Activated T-helper 17 cell treated with anti-CD3 and anti-CD28 coated beads, Interleukin-2, amount 50 U/mL, for 72 hours (primary cell): ENCODE data around the gene PKDREJ. TPM values are rescaled to one million over a fixed set of nuclear protein-coding genes. Genes with fewer than 3 reads are reported as not detected.
A peak's percentile ranks its signal among the peaks of the same experiment; 100 is the strongest.

Experiments
- ATAC-seq: fragments of 150-1000 bp; cut with Tn5 transposase; replicated peaks from 2 replicates; pipeline ENCODE4 v1.10.0; 2021; ENCODE audit warnings: mild to moderate bottlenecking, moderate library complexity
- H3K27ac Mint-ChIP-seq: one replicate; pipeline ENCODE4 v1.8.0; 2022; ENCODE audit warnings: mixed read lengths
- H3K27me3 Mint-ChIP-seq: one replicate; pipeline ENCODE4 v1.8.0; 2022; ENCODE audit warnings: mixed read lengths
- H3K36me3 Mint-ChIP-seq: one replicate; pipeline ENCODE4 v1.8.0; 2022; ENCODE audit warnings: low read depth, mild to moderate bottlenecking, mixed read lengths
- H3K4me1 Mint-ChIP-seq: one replicate; pipeline ENCODE4 v1.8.0; 2022; ENCODE audit warnings: mixed read lengths
- H3K4me3 Mint-ChIP-seq: one replicate; pipeline ENCODE4 v1.8.0; 2022; ENCODE audit warnings: mild to moderate bottlenecking, mixed read lengths
- H3K9me3 Mint-ChIP-seq: one replicate; pipeline ENCODE4 v1.8.0; 2022; ENCODE audit warnings: mixed read lengths
- total RNA-seq, 2 donors: library from RNA; stranded (reverse); gene quantifications; one replicate each; pipeline ENCODE4 v1.2.3, GENCODE V29; 2022

Gene PKDREJ
- total RNA-seq, 2 donors from 2014 or later: not detected

DNA sequence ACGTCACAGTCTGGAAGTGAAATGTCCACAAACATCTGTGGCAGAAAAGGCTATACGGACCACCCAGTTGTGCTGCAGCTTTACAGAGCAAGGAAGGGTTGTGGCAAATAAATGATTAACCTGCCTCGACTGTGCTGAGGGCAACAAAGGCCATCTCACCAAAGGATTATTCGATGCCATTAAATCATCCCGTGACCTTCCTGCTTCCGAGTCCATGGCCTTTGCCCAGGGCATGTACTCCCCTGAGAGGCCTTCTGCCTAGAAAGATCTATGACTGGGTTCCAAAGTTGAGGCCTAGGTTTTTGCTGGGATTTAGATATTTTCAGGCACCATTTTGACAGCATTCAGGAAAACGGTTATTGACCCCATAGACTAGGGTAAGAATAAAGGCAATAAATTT, 22.2 kb downstream of the PKDREJ start:
- H3K27ac Mint-ChIP-seq: no peak overlapping the region
- no peaks in the 10 kb centered on the region for H3K27me3 Mint-ChIP-seq
- H3K4me3 Mint-ChIP-seq: no peak overlapping the region
- peaks cover 4% of the 10 kb centered on the region for H3K4me1 Mint-ChIP-seq
- H3K36me3 Mint-ChIP-seq: peaks cover 17% of the 10 kb centered on the region
- ATAC-seq: no peak
- no peaks in the 10 kb centered on the region for H3K9me3 Mint-ChIP-seq

DNA sequence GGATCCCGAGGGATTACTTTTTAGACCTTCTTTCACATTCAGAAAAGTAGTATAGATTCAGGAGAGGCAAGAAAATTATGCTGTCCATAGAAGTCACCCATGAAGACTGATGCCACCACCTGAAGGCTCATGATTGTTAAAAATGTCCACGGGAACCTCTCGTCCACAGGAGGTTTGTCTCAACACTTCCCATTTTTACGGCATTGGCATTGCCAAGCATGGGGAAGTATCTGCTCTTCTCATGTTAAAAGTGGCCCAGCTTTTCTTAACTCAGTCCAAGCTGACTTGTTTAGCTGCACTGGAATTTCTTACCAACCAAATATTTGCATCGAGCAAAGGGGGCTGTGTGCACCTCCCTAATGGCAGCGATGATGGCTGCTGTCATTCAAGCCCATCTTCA, 22.6 kb downstream of the PKDREJ start:
- Mint-ChIP-seq H3K27ac (no peak overlapping the region), H3K4me1 (peaks cover 4% of the 10 kb centered on the region), H3K9me3 (no peaks in the 10 kb centered on the region), H3K27me3 (no peaks in the 10 kb centered on the region), H3K36me3 (peaks cover 17% of the 10 kb centered on the region), H3K4me3 (no peak overlapping the region)
- no peak for ATAC-seq

DNA sequence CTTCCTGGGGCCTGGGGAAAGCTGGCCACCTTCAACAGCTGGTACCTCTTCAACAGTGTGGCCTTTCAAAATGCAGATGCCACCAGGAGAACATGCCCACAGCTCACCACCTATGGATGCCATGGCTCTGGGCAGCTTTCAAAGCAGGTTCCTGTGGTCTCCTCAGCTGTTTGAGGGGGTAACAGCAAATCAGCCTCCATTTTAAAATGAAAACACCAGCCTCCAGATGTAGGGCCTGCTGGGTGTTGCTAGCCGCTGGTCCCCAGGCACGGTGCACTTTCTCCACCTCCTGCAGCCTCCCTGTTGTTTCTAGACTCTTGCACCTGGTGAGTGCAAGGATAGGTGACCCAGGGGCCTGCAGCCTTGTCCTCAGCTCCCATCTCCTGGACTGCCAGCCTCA, 23.1 kb downstream of the PKDREJ start:
- Mint-ChIP-seq H3K4me3 (no peak overlapping the region), H3K27ac (no peak overlapping the region), H3K9me3 (no peaks in the 10 kb centered on the region), H3K27me3 (no peaks in the 10 kb centered on the region), H3K4me1 (peaks cover 4% of the 10 kb centered on the region), H3K36me3 (peaks cover 21% of the 10 kb centered on the region)
- ATAC-seq: no peak

- H3K4me3 Mint-ChIP-seq: no peak overlapping the region
- no peaks in the 10 kb centered on the region for H3K9me3 Mint-ChIP-seq
- ATAC-seq: no peak
- peaks cover 4% of the 10 kb centered on the region for H3K4me1 Mint-ChIP-seq
- peaks cover 24% of the 10 kb centered on the region for H3K36me3 Mint-ChIP-seq
- H3K27ac Mint-ChIP-seq: no peak overlapping the region
- H3K27me3 Mint-ChIP-seq: no peaks in the 10 kb centered on the region
These were observed 23.7 kb downstream of the PKDREJ start for GRCh38 chr22:46239261-46240048.

- no peak for ATAC-seq
- no peak overlapping the region for H3K27ac Mint-ChIP-seq
- H3K4me3 Mint-ChIP-seq: no peak overlapping the region
- H3K9me3 Mint-ChIP-seq: no peaks in the 10 kb centered on the region
- peaks cover 19% of the 10 kb centered on the region for H3K36me3 Mint-ChIP-seq
- H3K4me1 Mint-ChIP-seq: peaks cover 4% of the 10 kb centered on the region
- H3K27me3 Mint-ChIP-seq: no peaks in the 10 kb centered on the region
These were observed 24.6 kb downstream of the PKDREJ start for GRCh38 chr22:46238541-46238940.

DNA sequence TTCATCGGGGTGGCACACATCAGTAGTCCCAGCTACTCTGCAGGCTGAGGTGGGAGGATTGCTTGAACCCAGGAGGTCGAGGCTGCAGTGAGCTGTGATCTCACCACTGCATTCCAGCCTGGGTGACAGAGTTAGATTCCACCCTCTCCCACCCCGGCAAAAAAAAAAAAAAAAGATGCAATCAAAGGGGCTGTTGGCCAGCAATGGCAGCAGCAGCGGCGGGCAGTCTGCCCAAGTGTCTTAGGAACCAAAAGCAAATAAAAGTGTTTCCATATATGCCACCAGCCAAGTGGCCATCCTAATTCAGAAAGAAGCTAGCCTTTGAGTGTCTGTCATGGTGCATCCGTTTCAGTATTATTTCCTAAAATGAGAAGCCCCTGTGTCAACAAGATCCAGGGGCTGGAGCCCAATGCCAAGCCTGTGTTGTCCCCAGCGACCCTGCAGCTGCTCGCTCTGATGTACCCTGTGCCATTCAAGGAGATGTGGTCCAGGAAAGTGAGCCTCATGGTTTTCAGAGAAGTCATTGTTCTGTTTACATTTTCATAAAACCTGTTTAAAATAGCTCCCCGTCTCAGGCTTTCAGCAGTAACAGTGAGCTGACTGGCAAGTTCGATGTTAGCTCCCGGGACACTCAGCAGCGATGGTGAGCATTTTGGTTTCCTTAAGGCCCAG, 25.6 kb downstream of the PKDREJ start:
- H3K4me3 Mint-ChIP-seq: no peak overlapping the region
- peaks cover 4% of the 10 kb centered on the region for H3K4me1 Mint-ChIP-seq
- peaks cover 13% of the 10 kb centered on the region for H3K36me3 Mint-ChIP-seq
- H3K9me3 Mint-ChIP-seq: no peaks in the 10 kb centered on the region
- H3K27me3 Mint-ChIP-seq: no peaks in the 10 kb centered on the region
- no peak overlapping the region for H3K27ac Mint-ChIP-seq
- no peak for ATAC-seq

GRCh38 chr22:46234969-46235368, 28.2 kb downstream of the PKDREJ start:
- no peaks in the 10 kb centered on the region for H3K27me3 Mint-ChIP-seq
- ATAC-seq: no peak

GRCh38 chr22:46233231-46233630, 29.9 kb downstream of the PKDREJ start:
- Mint-ChIP-seq H3K27me3 (no peaks in the 10 kb centered on the region), H3K4me3 (no peak overlapping the region), H3K27ac (no peak overlapping the region), H3K36me3 (peaks cover 21% of the 10 kb centered on the region), H3K4me1 (no peaks in the 10 kb centered on the region), H3K9me3 (no peaks in the 10 kb centered on the region)
- no peak for ATAC-seq

More at GRCh38 chr22:46234969-46235368, 28.2 kb downstream of the PKDREJ start:
- H3K27ac Mint-ChIP-seq: no peak overlapping the region
- H3K9me3 Mint-ChIP-seq: no peaks in the 10 kb centered on the region
- H3K4me3 Mint-ChIP-seq: no peak overlapping the region
- peaks cover 21% of the 10 kb centered on the region for H3K36me3 Mint-ChIP-seq
- H3K4me1 Mint-ChIP-seq: peaks cover 4% of the 10 kb centered on the region

- Mint-ChIP-seq H3K4me3 (no peak overlapping the region), H3K27me3 (no peaks in the 10 kb centered on the region), H3K9me3 (no peaks in the 10 kb centered on the region), H3K36me3 (peaks cover 15% of the 10 kb centered on the region), H3K27ac (no peak overlapping the region), H3K4me1 (no peaks in the 10 kb centered on the region)
- ATAC-seq: no peak
These were observed 32.8 kb downstream of the PKDREJ start for GRCh38 chr22:46230262-46230901.

DNA sequence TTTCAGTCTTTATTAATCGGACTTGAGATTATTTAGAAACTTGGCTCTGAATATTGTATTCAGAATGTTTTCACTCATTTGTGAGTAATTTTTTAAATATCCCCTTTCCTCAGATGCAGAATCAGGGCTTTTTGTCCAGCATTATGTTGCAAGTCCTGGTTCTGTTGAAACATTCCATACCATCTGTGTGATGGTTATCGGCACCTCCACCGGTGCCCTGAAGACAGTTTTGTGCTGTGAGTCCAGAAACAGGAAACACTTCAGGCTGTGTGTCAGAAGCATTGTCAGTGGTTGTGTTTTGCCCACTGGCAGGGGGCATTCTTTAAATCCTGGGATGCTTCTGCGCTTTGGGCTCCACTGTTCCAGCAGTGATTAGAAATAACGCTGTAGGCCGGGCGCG, 33.4 kb downstream of the PKDREJ start:
- no peak overlapping the region for H3K27ac Mint-ChIP-seq
- no peaks in the 10 kb centered on the region for H3K4me1 Mint-ChIP-seq
- H3K9me3 Mint-ChIP-seq: no peaks in the 10 kb centered on the region
- H3K27me3 Mint-ChIP-seq: no peaks in the 10 kb centered on the region
- H3K4me3 Mint-ChIP-seq: no peak overlapping the region
- no peak for ATAC-seq
- peaks cover 9% of the 10 kb centered on the region for H3K36me3 Mint-ChIP-seq

GRCh38 chr22:46226577-46226976, 36.6 kb downstream of the PKDREJ start:
- peaks cover 3% of the 10 kb centered on the region for H3K36me3 Mint-ChIP-seq
- no peak overlapping the region for H3K27ac Mint-ChIP-seq
- ATAC-seq: no peak
- H3K9me3 Mint-ChIP-seq: no peaks in the 10 kb centered on the region
- H3K4me3 Mint-ChIP-seq: no peak overlapping the region
- no peaks in the 10 kb centered on the region for H3K4me1 Mint-ChIP-seq
- no peaks in the 10 kb centered on the region for H3K27me3 Mint-ChIP-seq

DNA sequence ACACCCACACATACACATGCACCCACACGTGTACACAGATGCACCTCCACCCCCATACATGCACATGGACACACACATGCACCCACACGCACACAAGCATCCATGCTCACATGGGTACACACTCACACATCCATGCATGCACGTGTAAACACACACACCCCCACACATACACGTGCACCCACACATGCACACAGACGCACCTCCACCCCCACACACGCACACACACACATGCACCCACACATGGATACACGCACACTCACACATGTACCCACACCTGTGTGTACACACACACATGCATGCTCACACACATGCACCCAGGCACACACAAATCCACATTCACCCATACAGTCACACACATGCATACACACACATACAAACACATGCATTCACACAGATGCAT, 37.5 kb downstream of the PKDREJ start:
- no peaks in the 10 kb centered on the region for H3K27me3 Mint-ChIP-seq
- H3K36me3 Mint-ChIP-seq: peaks cover 10% of the 10 kb centered on the region
- peaks cover 5% of the 10 kb centered on the region for H3K4me1 Mint-ChIP-seq
- no peak overlapping the region for H3K4me3 Mint-ChIP-seq
- ATAC-seq: no peak
- no peaks in the 10 kb centered on the region for H3K9me3 Mint-ChIP-seq
- H3K27ac Mint-ChIP-seq: no peak overlapping the region

GRCh38 chr22:46224898-46225290, 38.2 kb downstream of the PKDREJ start:
- no peaks in the 10 kb centered on the region for H3K27me3 Mint-ChIP-seq
- peaks cover 5% of the 10 kb centered on the region for H3K4me1 Mint-ChIP-seq
- H3K4me3 Mint-ChIP-seq: no peak overlapping the region
- H3K27ac Mint-ChIP-seq: no peak overlapping the region
- H3K36me3 Mint-ChIP-seq: peaks cover 17% of the 10 kb centered on the region
- no peak for ATAC-seq
- no peaks in the 10 kb centered on the region for H3K9me3 Mint-ChIP-seq

DNA sequence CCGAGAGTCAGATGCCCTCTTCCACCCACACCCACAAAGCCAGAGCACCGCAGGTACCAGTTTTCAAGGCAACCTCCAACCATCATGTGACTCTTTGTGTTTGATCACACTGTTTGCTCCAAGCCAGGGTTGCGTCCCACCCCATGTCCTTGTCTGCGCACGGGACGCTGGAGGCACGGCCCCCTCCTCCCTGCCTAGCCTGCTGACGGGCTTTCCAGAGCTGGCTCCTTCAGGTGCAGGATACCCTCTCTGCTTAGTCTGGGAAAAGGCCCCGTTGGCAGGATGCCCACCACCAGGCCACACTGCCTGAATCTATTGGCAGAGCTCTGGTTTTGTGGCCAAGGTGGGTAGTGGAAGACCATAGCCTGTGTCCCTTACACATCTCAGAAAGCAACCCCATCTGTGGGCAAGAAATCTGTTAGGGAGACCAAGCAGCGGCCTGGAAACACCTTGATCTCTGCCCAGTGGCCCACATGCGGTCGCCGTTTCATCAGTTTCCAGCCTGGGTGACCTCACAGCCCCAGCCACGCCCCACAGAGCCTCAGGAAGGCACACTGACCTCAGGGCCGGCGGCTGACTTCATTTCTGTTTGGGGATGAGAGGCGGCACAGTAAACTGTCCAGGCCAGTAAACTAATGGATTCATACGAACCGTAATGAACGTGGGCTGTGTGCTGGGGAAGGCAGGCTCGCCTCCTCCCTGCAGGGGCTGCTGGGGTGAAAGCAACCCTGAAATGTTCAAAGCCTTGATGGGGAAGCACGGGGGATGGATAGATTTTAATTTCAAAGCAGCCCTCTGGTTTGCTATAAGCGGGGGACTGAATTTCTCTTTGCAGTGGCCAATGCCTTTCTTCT, 38.9 kb downstream of the PKDREJ start:
- peak; percentile 7 for ATAC-seq
- H3K4me1 Mint-ChIP-seq: peaks cover 10% of the 10 kb centered on the region
- no peaks in the 10 kb centered on the region for H3K9me3 Mint-ChIP-seq
- H3K27ac Mint-ChIP-seq: no peak overlapping the region
- no peak overlapping the region for H3K4me3 Mint-ChIP-seq
- H3K27me3 Mint-ChIP-seq: no peaks in the 10 kb centered on the region
- H3K36me3 Mint-ChIP-seq: peaks cover 23% of the 10 kb centered on the region
